HG03520 (cell line): ENCODE data around the gene TNFSF18.
A peak's percentile ranks its signal among the peaks of the same experiment; 100 is the strongest.

Source experiments
- ATAC-seq: cut with Tn5 transposase; IDR thresholded peaks from one replicate; pipeline ENCODE4 v1.9.1; 2021; ENCODE audit warnings: mild to moderate bottlenecking, moderate library complexity; ENCODE audit not compliant: unreplicated experiment

TNFSF18 gene

DNA sequence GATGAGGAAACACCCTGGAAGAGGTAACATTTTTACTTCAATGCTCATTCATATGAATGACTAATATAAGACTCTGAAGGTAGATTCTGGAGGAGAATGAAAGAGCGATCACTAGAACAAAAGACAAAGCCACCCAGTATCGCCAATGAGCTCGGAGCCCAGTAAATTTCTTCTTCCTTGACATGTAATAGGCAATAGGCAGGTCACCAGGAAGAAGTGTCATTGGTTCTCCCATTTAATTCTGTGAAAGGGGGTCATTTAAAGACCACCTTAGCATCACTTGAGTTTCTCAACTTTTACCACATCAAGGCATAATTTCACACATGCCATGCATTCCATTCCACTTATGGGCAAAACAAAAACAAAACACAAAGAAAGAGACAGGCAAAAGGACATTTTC lies 7.9 kb downstream of the TNFSF18 start:
- ATAC-seq: no peak

DNA sequence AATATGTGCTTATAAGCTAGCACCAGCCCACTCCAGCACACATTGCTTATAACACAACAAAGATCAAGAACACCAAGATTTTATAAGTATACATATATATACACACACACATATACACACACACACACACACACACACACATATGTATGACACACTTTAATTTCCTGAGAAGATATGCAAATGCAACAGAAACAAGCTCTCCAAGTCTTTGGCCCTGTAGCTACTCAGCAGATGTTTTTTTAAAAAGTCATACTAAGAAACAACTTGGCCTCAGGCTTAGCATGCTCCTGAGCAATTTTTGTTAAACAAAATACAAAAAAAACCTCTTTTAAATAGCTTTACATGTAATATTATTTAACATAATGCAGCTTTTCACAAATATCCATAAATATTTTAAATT lies 11.1 kb downstream of the TNFSF18 start:
- ATAC-seq: no peak

DNA sequence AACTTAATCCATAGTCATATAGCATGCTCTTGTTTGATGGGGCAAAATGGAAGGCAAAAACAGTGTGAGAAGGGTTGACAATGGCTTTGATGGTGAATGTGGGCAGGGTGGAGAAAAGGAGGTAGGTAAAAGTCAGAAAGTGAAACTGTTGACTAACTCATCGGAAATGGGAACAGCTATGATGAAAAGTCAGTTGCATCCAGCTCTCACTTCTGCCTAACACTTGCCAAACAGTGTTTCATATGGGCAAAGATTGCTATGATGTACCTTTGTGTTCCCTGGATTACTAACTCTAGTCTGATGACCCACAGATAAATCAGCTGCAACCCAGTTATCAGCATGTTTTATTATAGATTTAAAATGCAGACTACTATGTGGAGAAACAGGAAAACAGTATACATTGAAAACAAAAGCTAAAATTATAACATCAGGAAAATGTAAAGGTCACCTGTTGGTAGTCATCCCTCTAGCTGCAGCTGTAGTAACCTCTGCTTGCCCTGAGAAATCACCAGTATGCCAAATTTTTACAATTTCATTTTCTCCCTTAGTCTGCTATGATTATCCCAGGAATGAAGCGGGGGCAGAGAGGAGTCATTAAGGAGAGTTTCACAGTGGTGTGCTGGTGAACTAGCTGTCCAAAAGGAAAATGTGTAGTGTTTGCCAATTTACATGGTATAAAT lies 11.7 kb downstream of the TNFSF18 start:
- ATAC-seq: no peak

DNA sequence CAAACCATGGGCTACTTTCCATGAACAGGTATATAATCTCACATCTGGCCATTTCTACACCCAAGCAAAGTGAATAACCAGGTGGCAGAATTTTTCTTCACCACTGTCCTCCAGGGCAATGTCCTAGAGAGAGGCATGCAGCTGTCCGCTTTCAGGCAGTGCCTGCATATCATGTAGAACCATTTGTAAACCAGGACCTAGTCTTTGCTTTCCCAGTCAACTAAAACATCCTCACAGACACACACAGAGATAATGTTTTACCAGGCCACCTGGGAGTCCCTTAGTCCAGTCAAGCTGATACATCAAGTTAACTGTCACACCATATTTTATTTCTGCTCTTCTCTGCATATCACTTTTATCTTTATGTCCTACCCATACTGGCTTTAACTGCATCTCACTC lies 26.2 kb downstream of the TNFSF18 start:
- no peak for ATAC-seq

DNA sequence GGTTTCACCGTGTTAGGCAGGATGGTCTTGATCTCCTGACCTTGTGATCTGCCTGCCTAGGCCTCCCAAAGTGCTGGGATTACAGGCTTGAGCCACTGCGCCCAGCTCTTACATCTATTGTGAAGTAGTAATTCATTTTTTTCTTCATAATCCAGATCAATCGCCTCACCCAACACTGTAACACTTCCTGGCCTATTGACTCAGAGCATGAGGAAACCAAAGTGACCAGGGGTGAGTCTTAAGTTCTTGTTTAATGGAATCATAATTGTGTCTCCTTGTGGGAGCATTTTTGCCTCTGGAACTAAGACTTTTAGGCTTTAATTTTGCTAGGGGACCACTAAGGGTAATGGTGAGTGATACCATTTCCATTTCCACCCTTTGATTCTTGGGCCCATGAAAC lies 27.4 kb downstream of the TNFSF18 start:
- no peak for ATAC-seq

DNA sequence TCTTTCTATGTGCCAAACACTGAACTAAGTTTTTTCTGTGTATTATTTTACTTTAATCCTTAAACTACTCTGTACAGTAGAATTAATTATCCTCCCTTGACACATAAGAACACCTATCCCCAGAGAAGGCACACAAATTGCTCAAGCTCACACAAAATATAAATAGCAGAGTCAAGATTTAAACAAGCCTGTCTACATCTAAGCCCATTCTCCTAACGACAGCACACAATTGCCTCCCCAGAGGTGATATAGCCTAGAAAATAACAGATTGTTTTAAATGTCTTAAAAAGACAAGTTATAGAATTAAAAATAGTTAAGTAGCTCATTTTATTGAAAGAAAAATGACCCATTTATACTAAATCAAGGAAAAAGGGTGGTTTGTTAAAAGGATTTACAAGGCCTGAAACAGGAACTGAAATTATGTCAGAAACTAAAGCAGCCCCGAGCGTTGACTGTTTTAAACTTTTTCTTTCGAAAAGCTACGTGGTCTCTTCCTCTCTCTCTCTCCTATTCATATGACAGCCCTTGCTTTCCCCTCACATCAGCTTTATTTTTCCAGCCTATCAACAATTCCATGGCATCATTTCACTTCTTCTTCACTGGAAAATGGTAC lies 30.5 kb downstream of the TNFSF18 start:
- peak; percentile 84 for ATAC-seq

DNA sequence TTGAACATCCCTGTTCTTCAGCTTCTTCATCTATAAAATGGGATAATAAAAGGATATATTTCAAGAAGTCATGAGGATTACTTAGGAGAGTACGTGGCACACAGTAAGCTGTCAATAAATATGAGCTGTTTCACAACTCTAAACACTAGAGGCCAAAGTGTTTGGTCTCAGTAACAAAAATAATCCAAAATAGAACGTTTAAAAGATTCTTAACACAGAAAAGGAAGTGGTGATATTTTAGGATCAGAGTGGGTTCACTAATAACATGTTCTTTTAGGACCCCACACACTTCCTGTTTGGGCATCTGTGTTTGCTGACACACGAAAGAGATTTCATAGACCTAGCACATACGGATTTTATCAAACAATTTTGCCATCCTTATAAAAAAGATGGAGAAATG lies 32.9 kb downstream of the TNFSF18 start:
- ATAC-seq: no peak

DNA sequence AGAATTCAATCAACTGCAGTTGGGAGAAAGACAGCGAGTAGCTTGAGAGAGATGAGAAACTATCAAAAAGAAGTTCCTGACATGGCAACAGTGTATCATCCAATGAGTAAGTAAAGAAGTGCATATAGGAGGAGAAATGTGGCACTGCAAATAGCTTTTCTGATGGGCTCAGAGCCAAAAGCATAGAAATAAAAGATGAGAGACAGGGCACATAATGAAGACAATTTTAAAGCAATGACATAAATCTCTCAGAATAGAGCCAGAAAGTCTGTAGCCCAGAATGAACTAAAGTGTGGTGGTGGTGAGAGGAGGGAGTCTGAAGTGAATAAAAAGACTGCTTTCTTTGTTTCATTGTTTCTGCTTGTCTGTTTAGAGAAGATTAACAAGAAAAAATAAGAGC lies 34.3 kb downstream of the TNFSF18 start:
- ATAC-seq: no peak

DNA sequence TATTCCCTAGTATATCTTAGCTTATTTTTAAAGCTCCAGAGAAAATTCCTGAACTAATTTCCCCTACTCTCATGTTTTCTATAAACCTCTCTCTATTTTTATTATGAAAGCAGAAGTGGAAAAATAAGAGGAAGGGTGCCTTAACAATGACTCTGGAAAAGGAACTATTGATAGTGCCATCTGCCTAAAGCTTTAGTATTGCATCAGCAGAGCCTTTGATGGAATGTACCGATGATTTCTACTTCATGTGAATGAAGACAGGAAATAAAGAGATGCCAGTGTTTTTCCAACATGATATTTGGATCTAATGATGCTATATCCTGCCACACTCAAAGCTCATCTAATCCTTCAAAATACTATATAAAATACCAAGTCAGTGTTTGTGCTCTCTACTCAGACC lies 35.1 kb downstream of the TNFSF18 start:
- no peak for ATAC-seq

DNA sequence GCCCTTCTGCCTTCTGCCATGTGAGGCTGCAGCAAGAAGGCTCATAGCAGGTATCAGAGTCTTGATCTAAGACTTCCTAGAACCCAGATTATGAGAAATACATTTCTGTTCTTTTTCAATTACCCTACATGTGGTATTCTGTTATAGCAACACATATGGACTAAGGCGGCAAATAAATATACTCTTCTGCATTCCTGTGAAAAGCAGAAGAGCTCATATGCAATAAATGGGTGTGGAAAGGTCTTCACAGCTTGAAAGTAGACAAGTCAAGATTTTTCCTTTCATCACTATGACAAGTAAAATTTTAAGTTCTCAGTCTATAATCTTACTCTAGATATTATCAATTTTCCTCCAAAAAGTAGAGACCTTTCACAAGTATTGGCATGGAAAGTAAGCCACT lies 36.6 kb downstream of the TNFSF18 start:
- ATAC-seq: no peak

DNA sequence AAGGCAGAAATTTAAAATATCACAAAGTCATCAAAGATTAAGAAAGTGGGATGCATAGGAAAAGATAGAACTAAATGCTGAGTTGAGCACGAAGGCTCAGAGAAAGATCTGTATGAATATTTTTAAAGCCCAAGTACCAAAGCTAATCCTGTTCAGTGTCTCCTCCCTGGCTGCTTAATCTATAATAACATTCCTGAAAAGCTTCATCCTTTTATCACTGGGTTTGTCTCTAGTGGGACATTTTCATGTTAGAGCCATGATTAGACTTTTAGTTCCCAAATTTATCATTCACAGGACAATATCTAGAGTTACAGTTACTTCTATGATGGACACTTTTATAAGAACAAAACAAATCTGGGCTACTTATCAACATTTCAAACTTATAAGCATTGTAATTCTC lies 38.6 kb downstream of the TNFSF18 start:
- ATAC-seq: no peak

DNA sequence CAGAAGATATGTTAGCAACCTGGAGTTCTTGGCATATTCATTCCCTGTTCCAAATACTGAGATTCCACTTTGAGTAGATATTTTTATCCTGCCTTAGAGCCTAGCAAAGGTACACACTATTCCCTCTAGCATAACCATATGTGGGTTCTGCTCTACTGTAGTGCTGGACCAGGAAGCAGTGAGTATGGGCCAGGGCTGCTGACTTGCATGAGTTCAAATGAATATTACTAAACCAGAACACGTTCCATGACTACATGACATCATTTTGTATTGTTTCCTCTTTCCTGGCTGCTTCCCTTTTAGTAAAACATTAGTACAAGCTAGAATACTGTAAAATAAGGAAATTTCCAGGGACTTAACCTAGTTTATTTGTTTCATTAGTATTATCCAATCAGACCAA lies 41.1 kb downstream of the TNFSF18 start:
- no peak for ATAC-seq

DNA sequence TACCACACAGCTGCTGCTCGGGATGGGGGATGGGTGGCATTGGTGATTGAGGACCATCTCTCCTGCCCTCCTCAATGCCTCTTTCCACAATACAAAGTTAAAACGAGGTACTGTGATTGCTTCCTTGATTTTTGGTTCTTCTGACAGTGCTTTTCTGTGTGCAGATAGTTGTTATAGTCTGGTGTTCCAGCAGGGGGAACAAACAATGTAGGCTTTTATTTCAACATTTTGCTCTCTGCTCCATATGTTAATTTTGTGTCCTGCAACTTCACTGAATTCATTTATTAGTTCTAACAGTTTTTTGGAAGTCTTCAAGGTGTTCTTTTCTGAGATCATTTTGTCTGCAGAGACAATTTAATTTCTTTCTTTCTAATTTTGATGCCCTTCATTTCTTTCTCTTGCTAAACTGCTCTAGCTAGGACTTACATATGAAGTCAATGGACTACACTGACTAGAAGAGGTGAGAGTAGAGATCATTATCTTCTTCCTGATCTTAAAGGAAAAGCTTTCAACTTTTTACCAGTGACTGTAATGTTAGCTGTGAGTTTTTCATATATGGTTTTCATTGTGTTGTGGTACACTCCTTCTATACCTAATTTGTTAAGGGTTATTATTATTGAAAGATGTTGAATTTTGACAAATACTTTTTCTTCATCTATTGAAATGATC lies 45.4 kb downstream of the TNFSF18 start:
- no peak for ATAC-seq

DNA sequence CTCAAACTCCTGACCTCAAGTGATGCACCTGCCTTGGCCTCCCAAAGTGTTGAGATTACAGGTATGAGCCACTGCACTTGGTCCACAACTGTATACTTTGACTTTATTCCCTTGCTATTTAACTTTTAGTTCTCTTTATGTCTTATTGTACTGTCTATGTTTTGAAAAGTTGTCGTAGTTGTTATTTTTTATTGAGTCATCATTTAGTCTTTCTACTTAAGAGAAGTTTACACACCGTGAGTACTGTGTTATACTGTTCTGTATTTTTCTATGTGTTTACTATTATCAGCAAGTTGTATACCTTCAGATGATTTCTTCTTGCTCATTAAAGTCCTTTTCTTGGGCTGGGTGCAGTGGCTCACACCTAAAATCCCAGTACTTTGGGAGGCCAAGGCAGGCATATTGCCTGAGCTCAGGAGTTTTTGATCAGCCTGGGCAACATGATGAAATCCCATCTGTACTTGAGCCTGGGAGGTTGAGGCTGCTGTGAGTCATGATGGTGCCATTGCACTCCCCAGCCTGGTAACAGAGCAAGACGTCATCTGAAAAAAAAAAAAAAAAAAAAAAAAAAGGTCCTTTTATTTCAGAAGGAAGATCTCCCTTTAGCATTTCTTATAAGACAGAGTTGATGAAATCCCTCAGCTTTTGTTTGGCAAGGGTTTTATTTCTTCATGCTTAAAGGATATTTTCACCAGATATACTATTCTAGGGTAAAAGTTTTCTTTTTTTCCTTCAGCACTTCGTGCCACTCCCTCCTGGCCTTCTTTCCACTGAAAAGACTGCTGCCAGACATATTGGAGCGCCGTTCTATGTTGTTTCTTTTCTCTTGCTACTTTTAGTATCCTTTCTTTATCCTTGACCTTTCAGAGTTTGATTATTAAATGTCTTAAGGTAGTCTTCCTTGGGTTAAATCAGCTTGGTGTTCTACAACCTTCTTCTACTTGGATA lies 47.6 kb downstream of the TNFSF18 start:
- no peak for ATAC-seq

DNA sequence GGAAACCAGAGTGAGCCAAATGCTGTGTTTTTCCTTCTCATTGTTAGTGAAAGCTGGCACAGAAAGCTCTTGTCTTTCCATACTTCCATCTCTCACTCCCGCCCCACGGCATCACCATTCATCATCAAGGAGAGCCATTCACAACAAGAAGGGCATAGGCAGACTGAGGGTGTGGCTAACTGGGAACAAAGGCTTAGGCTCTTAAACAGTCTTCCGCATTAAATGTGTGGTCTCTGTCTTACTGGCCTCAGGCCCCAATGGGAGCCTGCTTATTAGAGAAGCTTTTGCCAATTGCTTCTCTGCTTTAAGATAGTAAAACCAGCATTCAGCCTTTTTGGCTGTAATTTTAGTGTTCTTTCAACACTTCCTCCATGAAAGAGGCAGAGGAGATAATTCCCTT lies 51.4 kb downstream of the TNFSF18 start:
- ATAC-seq: no peak

DNA sequence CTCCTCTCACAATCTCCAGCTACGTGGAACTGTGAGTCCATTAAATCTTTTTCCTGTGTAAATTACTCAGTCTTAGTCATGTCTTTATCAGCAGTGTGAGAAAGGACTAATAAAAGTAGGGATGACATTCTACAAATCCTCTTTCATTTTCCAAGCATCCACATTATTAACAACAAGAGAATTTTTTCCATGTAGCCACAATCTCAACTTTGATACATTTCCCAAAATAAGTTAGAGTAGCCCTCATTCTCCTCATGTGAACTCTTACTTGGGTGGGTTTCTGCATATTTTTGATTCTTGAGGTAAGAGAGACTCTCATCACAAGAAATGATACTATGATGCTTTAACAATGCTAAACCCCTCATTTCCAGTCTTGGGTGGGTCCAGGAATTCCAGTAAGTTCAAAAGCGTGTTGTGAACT lies 52.8 kb downstream of the TNFSF18 start:
- no peak for ATAC-seq

DNA sequence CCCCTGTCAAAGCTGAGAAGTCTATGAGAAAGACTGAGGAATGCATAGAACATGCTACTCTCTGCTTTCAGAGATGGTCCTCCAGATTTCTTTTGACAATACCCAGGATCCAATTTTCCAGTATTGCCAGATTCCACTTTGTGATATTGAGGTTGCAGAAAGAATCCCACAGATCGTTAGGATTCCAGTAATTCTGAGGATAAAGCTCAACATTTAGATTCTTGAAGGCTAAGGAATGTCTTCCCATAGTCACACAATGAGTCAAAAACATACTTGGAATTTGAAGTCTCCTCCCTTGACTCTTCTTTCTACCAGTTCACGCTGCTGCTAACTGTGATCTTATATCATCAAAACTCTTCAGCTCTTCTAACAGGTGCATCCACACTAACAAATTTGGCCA lies 57.1 kb downstream of the TNFSF18 start:
- no peak for ATAC-seq

DNA sequence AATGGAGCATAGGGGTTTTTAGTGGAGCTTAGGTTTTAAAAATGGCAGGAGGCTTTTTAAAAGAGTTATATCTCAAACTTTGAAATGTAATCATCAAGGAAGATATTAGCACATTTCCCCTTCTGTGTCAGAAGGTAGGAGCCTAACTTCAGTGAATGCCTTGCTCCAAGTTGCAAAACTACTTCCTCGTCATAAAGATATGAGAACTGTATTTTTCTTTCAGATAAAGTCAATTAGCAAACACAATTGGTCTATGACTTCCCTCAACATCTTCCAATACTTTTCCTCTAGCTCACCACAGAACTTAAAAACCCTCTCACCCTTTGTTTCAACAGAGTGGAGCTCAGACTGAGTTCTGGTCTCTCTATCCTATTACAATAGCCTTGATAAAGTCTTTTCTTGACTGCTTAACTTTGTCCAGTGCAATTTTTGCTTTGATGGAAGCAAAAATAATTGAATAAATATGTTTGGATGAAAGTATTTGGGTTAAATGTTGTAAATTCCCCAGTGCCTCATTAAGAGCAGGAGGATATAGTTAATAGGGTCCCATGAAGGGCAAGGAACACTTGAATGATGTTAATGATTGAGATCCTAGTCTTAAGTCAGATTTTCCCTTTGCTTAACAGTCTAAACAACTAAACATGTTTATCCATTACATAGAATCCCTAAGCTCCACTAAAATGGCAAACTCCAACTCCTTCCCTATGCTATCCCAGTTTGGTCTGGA lies 58.9 kb downstream of the TNFSF18 start:
- ATAC-seq: no peak

DNA sequence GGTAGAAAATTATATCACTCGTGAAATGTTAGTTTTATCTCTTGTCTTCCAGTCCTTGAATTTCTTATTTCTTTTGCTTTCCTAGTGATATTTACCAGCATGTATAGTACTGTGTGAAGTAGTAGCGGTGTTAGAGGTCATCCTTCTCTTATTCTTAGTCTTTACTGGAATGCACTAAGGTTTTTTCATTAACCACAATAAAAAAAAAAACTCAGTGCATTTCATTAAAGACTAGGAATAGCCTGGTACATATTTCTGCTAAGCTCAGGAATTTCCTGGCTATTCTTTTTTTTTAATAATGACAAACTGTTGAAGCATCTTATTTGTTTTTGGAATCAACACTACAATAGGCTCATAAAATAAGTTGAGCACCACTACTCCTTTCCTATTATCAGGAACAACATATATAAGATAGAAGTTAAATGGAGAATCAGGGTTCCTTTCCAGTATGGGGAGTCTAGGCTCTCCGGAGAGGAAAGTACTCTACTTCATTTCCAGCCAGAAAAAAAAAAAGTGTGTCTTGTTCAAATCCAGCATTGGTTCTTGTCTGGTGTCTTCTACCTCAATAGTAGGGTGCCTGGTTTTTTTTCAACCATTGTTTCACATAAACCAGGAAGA lies 60.0 kb downstream of the TNFSF18 start:
- no peak for ATAC-seq
